OCI-LY1 (cell line): ENCODE results near the gene PTGFRN.

Experiments used
- EZH2 ChIP-seq: fragments of 200-600 bp; sonication (generic), shearing (Covaris generic); IDR thresholded peaks from 2 replicates; pipeline ENCODE4 v1.8.0; 2017; ENCODE audit warnings: borderline replicate concordance, mixed run types, mild to moderate bottlenecking, antibody characterized with exemption, low read length, moderate library complexity, mixed read lengths
- TF ChIP-seq, protein P1 (sequence below): fragments of 200-600 bp; sonication (generic), shearing (Covaris generic); IDR thresholded peaks from 2 replicates; pipeline ENCODE4 v1.5.1; 2017; ENCODE audit warnings: mild to moderate bottlenecking, antibody characterized with exemption, low read length, moderate library complexity, mixed read lengths

DNA sequence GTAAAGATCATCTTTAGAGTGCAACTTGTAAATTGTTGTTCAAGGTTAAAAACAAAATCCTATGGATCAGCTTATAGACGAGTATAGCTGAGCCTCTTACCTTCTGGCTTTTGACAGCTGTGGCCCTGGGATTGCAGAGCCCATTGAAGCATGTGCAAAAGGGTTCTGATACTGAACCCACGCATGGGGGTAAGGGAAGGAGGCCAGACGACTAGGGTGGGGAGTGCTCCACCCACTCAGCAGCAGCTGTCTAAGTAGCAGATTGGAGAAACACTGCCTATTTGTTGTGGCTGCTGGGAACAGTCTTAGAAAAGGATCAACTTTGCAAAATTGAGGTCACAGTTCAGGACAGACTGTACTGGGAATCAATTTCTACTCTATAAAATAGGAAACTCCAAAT is 107.9 kb downstream of the PTGFRN start:
- TF ChIP-seq, protein P1, sequence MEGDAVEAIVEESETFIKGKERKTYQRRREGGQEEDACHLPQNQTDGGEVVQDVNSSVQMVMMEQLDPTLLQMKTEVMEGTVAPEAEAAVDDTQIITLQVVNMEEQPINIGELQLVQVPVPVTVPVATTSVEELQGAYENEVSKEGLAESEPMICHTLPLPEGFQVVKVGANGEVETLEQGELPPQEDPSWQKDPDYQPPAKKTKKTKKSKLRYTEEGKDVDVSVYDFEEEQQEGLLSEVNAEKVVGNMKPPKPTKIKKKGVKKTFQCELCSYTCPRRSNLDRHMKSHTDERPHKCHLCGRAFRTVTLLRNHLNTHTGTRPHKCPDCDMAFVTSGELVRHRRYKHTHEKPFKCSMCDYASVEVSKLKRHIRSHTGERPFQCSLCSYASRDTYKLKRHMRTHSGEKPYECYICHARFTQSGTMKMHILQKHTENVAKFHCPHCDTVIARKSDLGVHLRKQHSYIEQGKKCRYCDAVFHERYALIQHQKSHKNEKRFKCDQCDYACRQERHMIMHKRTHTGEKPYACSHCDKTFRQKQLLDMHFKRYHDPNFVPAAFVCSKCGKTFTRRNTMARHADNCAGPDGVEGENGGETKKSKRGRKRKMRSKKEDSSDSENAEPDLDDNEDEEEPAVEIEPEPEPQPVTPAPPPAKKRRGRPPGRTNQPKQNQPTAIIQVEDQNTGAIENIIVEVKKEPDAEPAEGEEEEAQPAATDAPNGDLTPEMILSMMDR: no peak
- TF ChIP-seq EZH2: no peak
